Cardiac septum (tissue), 1 donor: ENCODE results near the gene FN1. TPM values are rescaled to one million over a fixed set of nuclear protein-coding genes. Genes with fewer than 3 reads are reported as not detected.
"Not testable (repeated sequence)": the region's sequence is repeated elsewhere in the genome, so short reads cannot be mapped to it uniquely, and the experiment has no call there.

Experiments used
- DNase-seq: peaks from one replicate; pipeline ENCODE4 v3.0.0-alpha.2; 2020; ENCODE audit warnings: low spot score
- intact Hi-C: fragments of 100-400 bp; cut with DNase I; formaldehyde crosslinking; loops from one replicate; pipeline ENCODE4 v1.14.0; 2022
- total RNA-seq: library from RNA; stranded (reverse); fragmentation: NEBNext Ultra II Directional; extraction: Animal tissue kit (Norgen Biotek cat#: 25700); gene quantifications from one replicate; pipeline ENCODE4 v1.2.1, GENCODE V29; 2021
- donor health status: DM: no; HTN: no; CAD: no.

FN1 gene
- total RNA-seq, 1 donor from 2014 or later: 339 TPM

- intact Hi-C loops: no loop called here
- no peak for DNase-seq
These were observed 25.0 kb downstream of the FN1 start for GRCh38 chr2:215410932-215411285.

- intact Hi-C loops, DNase-seq: not testable (repeated sequence)
These were observed 25.5 kb downstream of the FN1 start for GRCh38 chr2:215410181-215410931.

- intact Hi-C loops: no loop called here
- no peak for DNase-seq
These were observed 26.3 kb downstream of the FN1 start for GRCh38 chr2:215409331-215410127.

GRCh38 chr2:215408441-215408840, 27.4 kb downstream of the FN1 start:
- DNase-seq, intact Hi-C loops: not testable (repeated sequence)

- intact Hi-C loops: no loop called here
- DNase-seq: no peak
These were observed 28.1 kb downstream of the FN1 start for GRCh38 chr2:215407590-215408264.

GRCh38 chr2:215407061-215407460, 28.8 kb downstream of the FN1 start:
- no peak for DNase-seq
- intact Hi-C loops: no loop called here

DNA sequence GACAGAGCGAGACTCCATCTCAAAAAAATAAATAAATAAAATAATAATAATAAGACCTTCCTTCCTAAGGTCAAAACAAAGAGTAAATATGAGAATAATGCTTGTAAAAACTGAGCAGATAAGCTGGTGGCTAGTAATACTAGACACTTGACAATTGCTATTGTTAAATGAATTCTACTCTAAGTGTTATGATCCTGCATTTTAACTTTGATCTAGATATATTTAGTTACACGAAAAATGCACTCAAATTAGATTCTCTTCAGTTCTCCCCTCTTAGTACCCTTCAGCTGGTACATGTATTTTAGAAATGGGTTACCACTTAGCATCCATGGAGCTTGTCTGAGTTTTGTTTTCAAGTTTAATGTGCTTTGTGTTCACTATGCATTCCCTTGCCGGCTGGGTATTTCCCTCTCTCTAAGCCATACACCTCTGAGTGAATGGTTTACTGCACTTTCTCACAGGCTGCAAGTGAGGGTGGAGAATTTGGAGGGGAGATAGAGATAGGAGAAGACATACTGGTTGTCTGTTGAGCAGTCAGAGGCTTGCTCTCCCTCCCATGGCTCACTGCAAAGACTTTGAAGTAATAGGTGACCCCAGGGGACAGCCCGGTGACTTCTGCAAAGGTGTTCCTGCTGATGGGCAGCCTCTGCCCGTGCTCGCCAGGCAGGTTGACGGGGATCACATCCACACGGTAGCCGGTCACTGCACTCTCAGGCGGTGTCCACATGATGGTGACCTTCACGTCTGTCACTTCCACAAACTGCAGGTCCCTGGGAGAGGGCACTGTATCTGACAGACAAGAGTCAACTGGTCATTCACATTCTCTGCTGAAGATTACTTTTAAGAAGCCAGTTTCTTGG, 29.9 kb downstream of the FN1 start:
- no peak for DNase-seq
- intact Hi-C loops: no loop called here

DNA sequence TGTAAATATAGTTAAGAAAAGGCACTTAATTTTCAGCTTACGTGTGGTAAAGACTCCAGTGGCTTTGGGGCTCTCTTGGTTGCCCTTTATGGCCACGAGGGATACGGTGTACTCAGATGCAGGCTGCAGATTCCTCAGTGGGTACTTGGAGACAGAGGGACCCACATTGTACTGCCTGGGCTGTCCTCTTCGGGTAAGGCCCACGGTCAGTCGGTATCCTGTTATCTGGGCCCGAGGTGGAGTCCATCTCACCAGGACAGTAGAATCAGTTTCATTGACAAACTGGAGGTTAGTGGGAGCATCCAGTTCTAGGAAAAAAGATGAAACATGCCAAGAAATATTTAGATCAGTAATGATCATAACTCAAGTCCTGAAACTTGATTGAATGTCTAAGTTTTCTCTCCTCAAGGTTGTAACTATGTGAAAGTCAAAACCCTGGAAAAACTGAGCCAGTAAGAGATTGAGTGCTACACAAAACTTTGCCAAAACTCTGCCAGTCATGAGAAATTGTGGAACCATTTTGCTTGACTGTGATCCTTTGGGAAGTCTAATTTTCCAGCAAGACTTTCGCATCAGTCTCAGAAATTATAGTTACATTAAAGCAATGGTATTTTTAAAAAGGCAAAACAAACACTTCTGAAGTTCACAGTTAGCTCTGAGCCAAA, 31.4 kb downstream of the FN1 start:
- intact Hi-C loops: no loop called here
- DNase-seq: no peak

- intact Hi-C loops: no loop called here
- no peak for DNase-seq
These were observed 32.2 kb downstream of the FN1 start for GRCh38 chr2:215403441-215404347.

GRCh38 chr2:215401896-215402379, 33.9 kb downstream of the FN1 start:
- DNase-seq: no peak
- intact Hi-C loops: no loop called here

DNA sequence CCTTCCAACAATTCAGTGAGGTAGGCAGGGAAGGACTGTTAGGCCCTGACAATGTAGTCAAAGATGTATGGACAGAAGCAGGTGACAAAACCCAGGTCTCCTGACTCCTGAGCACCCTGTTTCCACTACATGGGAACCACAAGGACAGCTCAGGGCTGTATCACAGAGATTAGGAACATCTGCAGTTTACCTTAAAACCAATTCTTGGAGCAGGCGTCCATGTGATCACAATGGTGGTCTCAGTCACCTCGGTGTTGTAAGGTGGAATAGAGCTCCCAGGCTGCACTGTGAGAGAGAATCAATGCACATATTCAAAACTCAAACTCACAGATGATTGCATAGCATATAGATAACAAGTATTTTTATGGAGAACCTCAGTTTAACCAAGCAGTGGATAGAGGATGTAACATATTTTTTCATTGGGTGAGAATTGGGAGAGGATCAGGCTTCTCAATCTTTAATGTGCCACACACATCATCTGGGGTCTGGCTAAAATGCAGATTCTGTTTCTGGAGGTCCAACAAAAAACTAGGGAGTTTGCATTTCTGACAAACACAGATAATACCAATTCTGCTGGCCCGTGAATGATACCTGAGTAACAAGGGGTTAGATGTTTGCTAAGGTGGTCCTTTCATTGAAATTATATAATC, 36.7 kb downstream of the FN1 start:
- DNase-seq: no peak
- intact Hi-C loops: no loop called here

DNA sequence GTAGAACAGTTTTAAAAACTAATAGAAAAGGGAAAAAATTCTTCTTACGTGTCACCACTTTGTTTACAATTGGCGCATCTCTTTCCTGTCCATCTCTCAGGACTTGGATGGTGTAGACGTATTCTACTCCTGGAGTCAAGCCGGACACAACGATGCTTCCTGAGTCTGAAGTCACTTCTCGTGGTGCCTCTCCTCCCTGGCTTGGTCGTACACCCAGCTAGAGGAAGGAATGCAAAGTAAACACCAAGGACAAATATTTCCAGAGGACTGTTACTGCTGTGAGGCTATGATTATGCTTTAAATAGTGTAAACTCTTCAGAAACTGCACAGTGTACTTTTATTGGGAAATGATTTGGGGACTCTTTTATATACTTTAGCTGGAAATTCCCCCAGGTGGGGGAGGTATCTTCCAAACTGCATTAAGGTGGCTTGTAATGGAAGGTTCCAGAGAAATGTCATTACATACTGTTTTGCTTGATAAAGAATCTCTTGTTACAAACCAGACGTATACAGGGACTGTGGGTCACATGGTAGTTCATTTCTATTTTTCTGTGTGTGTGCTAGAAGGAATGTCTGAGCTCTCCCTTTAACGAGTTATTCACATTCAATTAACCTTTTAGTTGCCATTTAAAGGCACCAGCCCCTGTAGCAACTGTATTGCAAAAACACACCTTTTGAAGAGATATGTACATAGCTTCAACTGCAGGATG, 38.1 kb downstream of the FN1 start:
- no peak for DNase-seq
- intact Hi-C loops: no loop called here

GRCh38 chr2:215396595-215397313, 39.1 kb downstream of the FN1 start:
- DNase-seq: no peak
- intact Hi-C loops: no loop called here

DNA sequence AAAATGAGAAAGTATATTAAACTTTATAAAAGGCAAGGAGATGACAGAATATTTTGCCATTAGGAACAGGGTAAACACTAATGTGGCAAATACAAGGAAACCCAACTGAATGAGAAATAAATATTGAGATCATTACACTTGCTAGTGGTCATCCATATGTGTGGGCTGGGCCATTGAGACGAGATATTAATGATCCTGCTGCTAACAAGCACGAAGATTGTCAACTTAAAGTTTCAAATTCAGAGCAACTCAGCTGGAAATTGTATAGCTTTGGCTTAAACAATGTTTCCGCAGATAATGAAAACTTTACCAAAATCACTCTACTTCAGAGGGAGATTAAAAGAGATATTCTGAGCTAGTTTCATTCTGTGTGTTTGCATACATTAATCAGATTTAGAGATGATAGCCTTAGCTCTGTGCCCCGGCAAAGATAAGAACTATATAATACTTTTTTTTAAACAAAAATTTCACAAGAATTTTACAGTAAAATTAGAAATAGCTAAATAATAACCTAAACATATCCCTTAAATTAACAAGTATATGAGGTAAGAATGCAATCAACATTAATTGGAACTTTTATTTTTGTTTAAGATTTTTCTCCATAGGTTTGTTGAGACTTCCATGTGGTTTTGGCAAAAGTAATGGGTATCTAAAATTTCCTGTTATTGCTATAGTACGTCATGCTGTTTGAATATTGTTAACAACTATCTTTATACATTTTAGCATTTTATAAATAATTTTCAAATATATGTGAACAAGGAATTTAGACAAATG, 40.0 kb downstream of the FN1 start:
- intact Hi-C loops: no loop called here
- DNase-seq: no peak

- DNase-seq: no peak
- intact Hi-C loops: no loop called here
These were observed 41.6 kb downstream of the FN1 start for GRCh38 chr2:215394102-215394805.
